HepG2 (cell line): ENCODE results near the gene MMP23B. TPM values are rescaled to one million over a fixed set of nuclear protein-coding genes. Genes with fewer than 3 reads are reported as not detected.

Source experiments
- ATAC-seq: fragments of 200-7000 bp; cut with Tn5 transposase; 3 replicates; pipeline ENCODE4 v1.9.1; 2020; ENCODE audit warnings: mild to moderate bottlenecking, moderate library complexity
- BruUV-seq: library from RNA; stranded (reverse); fragments of 400-500 nt; replicated peaks from 2 replicates; lab custom pipeline; 2021; lab: Mats Ljungman, UMichigan
- CTCF ChIA-PET: fragments of 300-600 bp; formaldehyde crosslinking; extraction: SDS; loops from one replicate; lab custom pipeline; 2021; ENCODE audit warnings: low total read pairs, inconsistent platforms, low intra/inter-chr PET ratio; lab: Yijun Ruan, JAX
- POLR2A ChIA-PET: fragments of 350-600 bp; sonication (Branson Sonifier 250); formaldehyde crosslinking; loops from one replicate; lab custom pipeline; 2020; ENCODE audit warnings: antibody characterized with exemption, inconsistent platforms; lab: Yijun Ruan, JAX
- DNase-seq: peaks from one replicate; pipeline ENCODE4 v3.0.0-alpha.2; 2015; ENCODE audit warnings: low spot score
- FAIRE-seq: peaks from 3 replicates; lab custom pipeline; 2011; peaks lifted over from hg19 to GRCh38; lab: Jason Lieb, UNC
- H2AFZ ChIP-seq: one replicate; pipeline ENCODE4 v1.6.1; 2011; ENCODE audit warnings: low read length, inconsistent platforms
- H3K27ac ChIP-seq: fragments of 300-600 bp; 3 replicates; pipeline ENCODE4 v1.8.0; 2011; ENCODE audit warnings: mixed run types, mild to moderate bottlenecking, mixed read lengths, low read length, inconsistent platforms; ENCODE audit not compliant: insufficient read depth; ENCODE audit errors: extremely low read length
- H3K27me3 ChIP-seq, 2 experiments: fragments of 200-600 bp in 1 of 2; 2 replicates in 1 of 2; 3 replicates in 1 of 2; pipeline versions ENCODE4 v1.6.0 to v1.8.0; 2011; ENCODE audit warnings: low read length in 2 of 2, mild to moderate bottlenecking in 2 of 2, moderate library complexity in 2 of 2, inconsistent platforms in 1 of 2; ENCODE audit not compliant: insufficient read depth in 2 of 2, control insufficient read depth in 1 of 2
- H3K36me3 ChIP-seq, 2 experiments: fragments of 200-600 bp in 1 of 2; replicated peaks in 1 of 2; 2 replicates in 1 of 2; 3 replicates in 1 of 2; pipeline versions ENCODE4 v1.5.1 to v1.8.0; 2011; ENCODE audit warnings: low read length in 2 of 2, inconsistent platforms in 1 of 2; ENCODE audit not compliant: insufficient read depth in 2 of 2, control insufficient read depth in 1 of 2
- H3K4me1 ChIP-seq: 2 replicates; pipeline ENCODE4 v1.5.1; 2012; ENCODE audit warnings: low read length, inconsistent platforms; ENCODE audit not compliant: insufficient read depth
- H3K4me2 ChIP-seq: 2 replicates; pipeline ENCODE4 v1.6.0; 2011; ENCODE audit warnings: low read depth, low read length, inconsistent platforms
- H3K4me3 ChIP-seq, 3 experiments: fragments of 200-600 bp in 1 of 3; sonication (generic), shearing (Covaris generic) in 1 of 3; replicated peaks in 1 of 3; 2 replicates each; pipeline ENCODE4 v1.5.1; 2011 to 2016; ENCODE audit warnings: low read length in 3 of 3, inconsistent platforms in 2 of 3, low read depth in 2 of 3, mild to moderate bottlenecking in 2 of 3, control low read depth in 1 of 3, mixed read lengths in 1 of 3; ENCODE audit not compliant: insufficient read depth in 1 of 3
- H3K79me2 ChIP-seq: one replicate; pipeline ENCODE4 v1.6.1; 2011; ENCODE audit warnings: low read length, inconsistent platforms; ENCODE audit not compliant: insufficient read depth
- H3K9ac ChIP-seq: 2 replicates; pipeline ENCODE4 v1.6.0; 2011; ENCODE audit warnings: mild to moderate bottlenecking, low read depth, low read length, inconsistent platforms; ENCODE audit not compliant: insufficient read depth
- H3K9me3 ChIP-seq: 2 replicates; pipeline ENCODE4 v1.5.1; 2012; ENCODE audit warnings: mild to moderate bottlenecking, low read length
- H4K20me1 ChIP-seq: 2 replicates; pipeline ENCODE4 v1.6.0; 2011; ENCODE audit warnings: inconsistent platforms, mild to moderate bottlenecking, low read length, moderate library complexity; ENCODE audit not compliant: insufficient read depth
- FOXA3 ChIP-seq: IDR thresholded peaks from 2 replicates; pipeline ENCODE4 v1.6.1; 2016; ENCODE audit warnings: missing genetic modification reagents, missing compliant biosample characterization
- PBX2 ChIP-seq: IDR thresholded peaks from 2 replicates; pipeline ENCODE4 v1.6.1; 2016; ENCODE audit warnings: control low read depth
- SMAD3 ChIP-seq: sonication (generic); formaldehyde crosslinking; IDR thresholded peaks from 2 replicates; pipeline ENCODE4 v1.4.0; 2020; ENCODE audit warnings: missing genetic modification reagents
- SYNCRIP ChIP-seq: fragments of 200-400 bp; formaldehyde crosslinking; IDR thresholded peaks from 2 replicates; pipeline ENCODE4 v1.6.1; 2018; ENCODE audit warnings: mild to moderate bottlenecking, low read depth, low read length; ENCODE audit not compliant: insufficient read depth
- TSC22D2 ChIP-seq: sonication (generic); formaldehyde crosslinking; IDR thresholded peaks from 2 replicates; pipeline ENCODE4 v1.5.1; 2020; ENCODE audit warnings: missing genetic modification reagents, mild to moderate bottlenecking, borderline replicate concordance
- ZNF589 ChIP-seq: sonication (generic); formaldehyde crosslinking; conservative IDR thresholded peaks from 2 replicates; pipeline ENCODE4 v1.8.0; 2022; ENCODE audit warnings: mild to moderate bottlenecking, moderate library complexity, missing genetic modification reagents
- ZSCAN25 ChIP-seq: sonication (generic); formaldehyde crosslinking; IDR thresholded peaks from 2 replicates; pipeline ENCODE4 v1.8.0; 2022; ENCODE audit warnings: mild to moderate bottlenecking, missing genetic modification reagents
- WGBS: methylation state at CpG from one replicate; pipeline ENCODE4 v1.1.6; 2017; ENCODE audit warnings: low lambda C conversion rate; 5-methylcytosine and 5-hydroxymethylcytosine counted together
- in situ Hi-C: cut with HindIII; loops from 2 replicates; pipeline ENCODE4 v1.10.0; 2017; ENCODE audit warnings: low pct_unique_long_range_greater_than_20kb; ENCODE audit not compliant: extremely low pct_ligation_motif_present
- intact Hi-C: fragments of 100-400 bp; cut with micrococcal nuclease; formaldehyde crosslinking; loops from one replicate; pipeline ENCODE4 v1.10.0; 2022; ENCODE audit not compliant: unreplicated experiment
- polyA plus RNA-seq, 8 experiments: library from polyadenylated mRNA; depleted of rRNA in 3 of 8; stranded (reverse) in 7 of 8; unstranded in 1 of 8; fragments of >200 nt; fragmentation: Illumina TruSeq in 4 of 8; extraction: Trizol in 4 of 8; gene quantifications; 2 replicates each; pipeline versions ENCODE4 v1.2.1 to v1.2.3, GENCODE V29; 2011 to 2016; ENCODE audit warnings: low read depth in 4 of 8, missing spikeins in 1 of 8, mixed read lengths in 1 of 8; ENCODE audit not compliant: insufficient read depth in 1 of 8
- total RNA-seq, 5 experiments: library from RNA; depleted of rRNA; stranded (reverse); fragments of >200 nt; fragmentation: Illumina TruSeq; extraction: Trizol; gene quantifications; 2 replicates each; pipeline ENCODE4 v1.2.3, GENCODE V29; 2016; ENCODE audit warnings: low read depth in 1 of 5

The MMP23B gene
- total and polyA plus RNA-seq, 2 of the 13 experiments (the other 11 are each of a cell fraction or from before 2014, with no cell fraction given): 0.61 to 0.75 TPM

GRCh38 chr1:1602304-1602967 lies 29.5 kb upstream of the MMP23B start:
- intact Hi-C loops: no loop called here
- in situ Hi-C loops: no loop called here
- TF ChIP-seq TSC22D2 (CRISPR knock-in tag) (no peak), ZNF589 (CRISPR knock-in tag) (no peak), PBX2 (CRISPR knock-in tag) (no peak), SMAD3 (CRISPR knock-in tag) (no peak), FOXA3 (no peak), SYNCRIP (no peak), ZSCAN25 (0 out of 2 replicates have a peak, but pooled peaks have one; percentile 54)
- TF ChIP-seq, all 625 proteins: peak for 1
- peaks cover 1 to 9% of the 10 kb centered on the region in 2 experiments; a peak in 2 of 5 replicates for H3K27me3 ChIP-seq
- H3K36me3 ChIP-seq: no peaks in the 10 kb centered on the region
- H3K79me2 ChIP-seq: no peaks in the 10 kb centered on the region
- peaks cover 47% of the 10 kb centered on the region for H3K4me1 ChIP-seq
- 24% methylated on average over 18 of the region's 18 CpGs for WGBS
- H4K20me1 ChIP-seq: no peaks in the 10 kb centered on the region
- no TSS peak for BruUV-seq
- FAIRE-seq (no peak), DNase-seq (no peak), ATAC-seq (peak; percentile 3; the same call in 2 of the 3 replicates)
- POLR2A ChIA-PET: interaction anchor here (1.1 kb wide), 1 partner anchor 11 kb away, joined by 3 read pairs; no protein-coding TSS in a partner anchor
- no peak overlapping the region for H2AFZ ChIP-seq
- no peaks in the 10 kb centered on the region for H3K9me3 ChIP-seq
- H3K4me3 ChIP-seq: peak overlapping the region in 1 of 3 experiments; percentile 10; a peak in 1 of 6 replicates
- CTCF ChIA-PET: no interaction called here
- H3K4me2 ChIP-seq: peak overlapping the region; percentile 36; the same call in 1 of the 2 replicates
- no peak overlapping the region for H3K9ac ChIP-seq
- H3K27ac ChIP-seq: no peak overlapping the region
